Naive thymus-derived CD4-positive, alpha-beta T cell (primary cell): ENCODE results near the gene SPDYE2B. TPM values are rescaled to one million over a fixed set of nuclear protein-coding genes. Genes with fewer than 3 reads are reported as not detected.
"Not testable (repeated sequence)": the region's sequence is repeated elsewhere in the genome, so short reads cannot be mapped to it uniquely, and the experiment has no call there.

ENCODE experiments used
- ATAC-seq: fragments of 150-1000 bp; cut with Tn5 transposase; 2 replicates; pipeline ENCODE4 v1.10.0; 2021; ENCODE audit warnings: mild to moderate bottlenecking, moderate library complexity
- CTCF ChIA-PET: fragments of 350-600 bp; sonication (Branson Sonifier 250); formaldehyde crosslinking; loops from one replicate; lab custom pipeline; 2021; ENCODE audit warnings: antibody characterized with exemption; lab: Charles Lee
- POLR2A ChIA-PET: fragments of 350-600 bp; sonication (Branson Sonifier 250); formaldehyde crosslinking; loops from one replicate; lab custom pipeline; 2021; ENCODE audit warnings: antibody characterized with exemption, inconsistent platforms; lab: Charles Lee
- DNase-seq, 9 donors: peaks; one replicate each; pipeline versions ENCODE4 v3.0.0 to v3.0.0-alpha.2; 2020 to 2022; ENCODE audit warnings: mixed read lengths in 1 of 9
- H3K27ac ChIP-seq: one replicate; pipeline ENCODE4 v1.7.0; 2013; ENCODE audit warnings: mild to moderate bottlenecking, low read depth, low read length, moderate library complexity
- H3K27me3 ChIP-seq, 2 donors: one replicate each; pipeline ENCODE4 v1.7.0; 2013; ENCODE audit warnings: low read length in 2 of 2, mild to moderate bottlenecking in 2 of 2, moderate library complexity in 2 of 2; ENCODE audit not compliant: control insufficient read depth in 2 of 2, insufficient read depth in 2 of 2
- H3K36me3 ChIP-seq, 3 experiments: 1 replicate in 2 of 3; 2 replicates in 1 of 3; pipeline ENCODE4 v1.7.0; 2013; ENCODE audit warnings: low read length in 3 of 3, mild to moderate bottlenecking in 3 of 3, moderate library complexity in 1 of 3; ENCODE audit not compliant: insufficient read depth in 3 of 3, control insufficient read depth in 2 of 3
- H3K4me1 ChIP-seq, 2 donors: one replicate each; pipeline ENCODE4 v1.7.0; 2013; ENCODE audit warnings: low read length in 2 of 2, mild to moderate bottlenecking in 2 of 2, moderate library complexity in 1 of 2; ENCODE audit not compliant: control insufficient read depth in 2 of 2, insufficient read depth in 2 of 2
- H3K4me3 ChIP-seq: 2 replicates; pipeline ENCODE4 v1.7.0; 2013; ENCODE audit warnings: mild to moderate bottlenecking, low read length
- H3K9me3 ChIP-seq, 3 experiments: 1 replicate in 2 of 3; 2 replicates in 1 of 3; pipeline ENCODE4 v1.7.0; 2013; ENCODE audit warnings: low read length in 3 of 3; ENCODE audit not compliant: control insufficient read depth in 2 of 3
- H3K27ac Mint-ChIP-seq, 9 donors: one replicate each; pipeline ENCODE4 v1.8.0; 2020 to 2022; ENCODE audit warnings: mixed read lengths in 9 of 9, mild to moderate bottlenecking in 8 of 9, moderate library complexity in 5 of 9, inconsistent platforms in 2 of 9
- H3K27me3 Mint-ChIP-seq, 5 donors: one replicate each; pipeline ENCODE4 v1.8.0; 2021 to 2022; ENCODE audit warnings: mixed read lengths in 5 of 5, mild to moderate bottlenecking in 1 of 5
- H3K36me3 Mint-ChIP-seq, 5 donors: one replicate each; pipeline ENCODE4 v1.8.0; 2020 to 2022; ENCODE audit warnings: mixed read lengths in 5 of 5, mild to moderate bottlenecking in 3 of 5, inconsistent platforms in 1 of 5
- H3K4me1 Mint-ChIP-seq, 7 donors: one replicate each; pipeline ENCODE4 v1.8.0; 2020 to 2022; ENCODE audit warnings: mixed read lengths in 7 of 7, mild to moderate bottlenecking in 3 of 7, inconsistent platforms in 1 of 7
- H3K4me3 Mint-ChIP-seq, 10 donors: one replicate each; pipeline ENCODE4 v1.8.0; 2020 to 2022; ENCODE audit warnings: mild to moderate bottlenecking in 10 of 10, mixed read lengths in 10 of 10, moderate library complexity in 6 of 10, inconsistent platforms in 2 of 10
- H3K9me3 Mint-ChIP-seq, 11 donors: one replicate each; pipeline ENCODE4 v1.8.0; 2020 to 2022; ENCODE audit warnings: mixed read lengths in 11 of 11, mild to moderate bottlenecking in 4 of 11, inconsistent platforms in 1 of 11, moderate library complexity in 1 of 11
- intact Hi-C, 2 donors: fragments of 100-400 bp; cut with micrococcal nuclease; formaldehyde crosslinking; loops; one replicate each; pipeline ENCODE4 v1.15.1; 2023
- polyA plus RNA-seq, 2 donors: library from polyadenylated mRNA; unstranded; fragments of 300-500 nt; fragmentation: Illumina TruSeq; gene quantifications; one replicate each; pipeline ENCODE4 v1.2.3, GENCODE V29; 2021
- total RNA-seq, 6 experiments: library from RNA in 5 of 6; stranded (reverse) in 5 of 6; gene quantifications; 1 replicate in 5 of 6; 2 replicates in 1 of 6; pipeline ENCODE4 v1.2.3 and lab custom pipeline; 2021 to 2026

SPDYE2B gene, protein sequence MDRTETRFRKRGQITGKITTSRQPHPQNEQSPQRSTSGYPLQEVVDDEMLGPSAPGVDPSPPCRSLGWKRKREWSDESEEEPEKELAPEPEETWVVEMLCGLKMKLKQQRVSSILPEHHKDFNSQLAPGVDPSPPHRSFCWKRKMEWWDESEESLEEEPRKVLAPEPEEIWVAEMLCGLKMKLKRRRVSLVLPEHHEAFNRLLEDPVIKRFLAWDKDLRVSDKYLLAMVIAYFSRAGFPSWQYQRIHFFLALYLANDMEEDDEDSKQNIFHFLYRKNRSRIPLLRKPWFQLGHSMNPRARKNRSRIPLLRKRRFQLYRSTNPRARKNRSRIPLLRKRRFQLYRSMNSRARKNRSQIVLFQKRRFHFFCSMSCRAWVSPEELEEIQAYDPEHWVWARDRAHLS
- not detected for total RNA-seq
- not detected for polyA plus RNA-seq
- not detected for total RNA-seq (lab: John Stamatoyannopoulos, UW)

DNA sequence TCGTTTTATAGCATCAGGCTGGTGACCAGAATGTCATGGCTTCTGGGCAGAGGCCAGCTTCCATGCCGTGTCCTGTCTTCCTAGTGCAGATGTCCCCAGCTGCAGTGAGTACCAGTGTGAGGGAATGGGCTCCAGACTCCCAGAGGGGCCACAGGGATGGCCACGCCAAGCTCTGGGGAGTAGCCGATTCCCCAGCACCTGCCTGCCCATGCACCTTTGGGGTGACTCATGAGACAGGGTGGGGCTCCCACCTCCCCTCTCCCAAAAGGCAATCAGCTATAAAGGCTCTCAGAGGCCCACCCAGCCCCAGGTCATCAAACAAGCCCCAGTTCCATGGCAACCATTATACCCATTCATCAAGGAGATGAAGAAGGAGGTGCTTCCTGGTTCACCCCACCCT lies at the start of gene SPDYE2B:
Gene SPDYE2B, plus strand, starts transcription at position 396 of the 400 bp plus-strand sequence. CDS start 2,030 bp downstream, outside the sequence.
- H3K27me3 Mint-ChIP-seq, H3K9me3 Mint-ChIP-seq, H3K36me3 Mint-ChIP-seq, H3K4me3 Mint-ChIP-seq, H3K27me3 ChIP-seq, DNase-seq, CTCF ChIA-PET, H3K36me3 ChIP-seq, intact Hi-C loops, H3K4me1 ChIP-seq, H3K9me3 ChIP-seq, H3K4me1 Mint-ChIP-seq, H3K4me3 ChIP-seq, POLR2A ChIA-PET, H3K27ac ChIP-seq, ATAC-seq: not testable (repeated sequence)
- H3K27ac Mint-ChIP-seq = peak within 1 kb of the TSS in 1 of 9 donors; percentile 17

DNA sequence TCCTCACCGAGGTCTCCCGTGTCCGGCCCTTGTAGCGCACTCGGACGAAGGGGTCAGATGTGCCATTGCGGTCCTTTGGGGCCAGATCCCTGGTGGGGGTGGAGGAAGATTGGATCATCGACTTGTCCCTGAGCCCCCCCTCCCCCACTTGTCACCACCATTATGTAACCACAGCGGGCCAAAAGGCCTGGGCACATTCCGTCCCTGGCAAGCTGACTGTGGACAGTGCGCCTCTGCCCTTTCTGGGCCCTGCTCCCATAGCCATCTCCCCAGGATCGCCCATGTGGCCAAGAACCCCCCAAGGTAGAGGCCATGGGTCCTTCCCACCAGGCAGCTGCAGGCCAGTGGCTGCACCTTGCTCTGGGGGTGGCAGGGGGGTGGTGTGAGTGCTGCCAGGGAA lies 47.8 kb upstream of the SPDYE2B start:
- H3K27ac ChIP-seq, H3K27me3 ChIP-seq, H3K9me3 ChIP-seq, intact Hi-C loops, H3K4me1 ChIP-seq, H3K36me3 ChIP-seq, CTCF ChIA-PET, DNase-seq, POLR2A ChIA-PET, H3K36me3 Mint-ChIP-seq, H3K4me1 Mint-ChIP-seq, H3K9me3 Mint-ChIP-seq, H3K27ac Mint-ChIP-seq, H3K27me3 Mint-ChIP-seq, H3K4me3 ChIP-seq, H3K4me3 Mint-ChIP-seq: not testable (repeated sequence)
- peak; percentile 4 for ATAC-seq

DNA sequence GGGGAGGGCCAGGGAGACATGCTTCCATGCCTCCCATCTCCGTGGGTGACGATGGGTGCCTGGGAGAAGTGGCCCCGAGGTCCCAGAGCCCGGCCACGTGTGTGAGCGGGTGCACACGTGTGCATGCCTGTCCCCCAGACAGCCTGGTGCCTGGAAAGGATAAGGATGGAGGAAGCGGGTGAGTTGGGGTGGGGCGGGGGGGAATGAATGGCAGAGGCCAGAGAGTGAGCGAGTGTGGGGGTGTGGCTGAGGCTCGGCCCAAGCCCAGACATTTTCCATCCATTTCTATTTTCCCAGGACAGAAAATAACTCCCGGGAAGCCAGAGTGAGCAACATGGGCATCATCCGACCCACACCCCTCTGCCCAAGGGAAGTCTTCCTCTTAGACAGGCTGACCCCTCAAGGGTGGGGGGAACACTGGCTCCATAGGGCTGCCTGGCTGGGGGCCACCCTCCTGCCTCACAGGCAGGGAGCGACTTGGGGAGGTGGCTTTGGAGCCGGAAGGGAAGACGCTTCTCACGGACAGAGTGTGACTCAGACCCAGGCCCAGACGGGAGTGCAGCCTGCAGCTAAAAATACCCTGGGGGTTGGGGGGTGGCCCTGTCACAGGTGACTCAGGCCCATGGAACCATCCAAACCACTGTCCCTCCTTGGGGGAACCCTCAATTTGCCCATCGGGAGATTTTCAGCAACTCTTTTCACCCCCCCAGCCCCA lies 45.5 kb upstream of the SPDYE2B start:
- intact Hi-C loops, H3K36me3 Mint-ChIP-seq: not testable (repeated sequence)

DNA sequence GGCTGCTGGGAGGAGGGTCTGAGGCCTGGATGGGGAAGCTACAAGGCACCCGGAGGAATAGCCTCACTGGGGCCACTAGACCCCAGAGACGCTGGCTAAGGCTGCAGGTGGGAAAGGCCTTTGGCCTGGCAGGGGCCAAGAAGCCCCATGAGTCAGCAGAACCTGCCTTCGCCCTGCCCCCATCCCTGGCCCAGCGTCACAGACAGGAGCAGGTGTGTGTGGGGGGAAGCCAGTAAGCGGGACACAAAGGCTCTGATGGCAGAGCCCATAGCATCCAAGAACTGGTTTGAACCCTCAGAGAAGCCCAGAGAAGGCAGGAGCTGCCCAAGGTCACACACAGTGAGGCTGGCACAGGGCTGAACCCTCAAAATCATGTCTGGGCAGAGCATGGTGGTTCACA lies 43.3 kb upstream of the SPDYE2B start:
- CTCF ChIA-PET, DNase-seq, H3K9me3 Mint-ChIP-seq, H3K4me3 Mint-ChIP-seq, H3K4me1 ChIP-seq, H3K27me3 ChIP-seq, POLR2A ChIA-PET, H3K36me3 ChIP-seq, H3K9me3 ChIP-seq, ATAC-seq, H3K27ac Mint-ChIP-seq, H3K36me3 Mint-ChIP-seq, H3K27me3 Mint-ChIP-seq, H3K27ac ChIP-seq, H3K4me1 Mint-ChIP-seq, intact Hi-C loops, H3K4me3 ChIP-seq: not testable (repeated sequence)

More for the DNA sequence above, 45.5 kb upstream of the SPDYE2B start:
- H3K27me3 ChIP-seq, H3K27me3 Mint-ChIP-seq, CTCF ChIA-PET, POLR2A ChIA-PET, H3K4me3 Mint-ChIP-seq, H3K36me3 ChIP-seq, H3K27ac ChIP-seq, H3K4me1 Mint-ChIP-seq, H3K27ac Mint-ChIP-seq, H3K9me3 ChIP-seq, H3K4me1 ChIP-seq, H3K9me3 Mint-ChIP-seq, DNase-seq, H3K4me3 ChIP-seq: not testable (repeated sequence)
- peak; percentile 10 for ATAC-seq

DNA sequence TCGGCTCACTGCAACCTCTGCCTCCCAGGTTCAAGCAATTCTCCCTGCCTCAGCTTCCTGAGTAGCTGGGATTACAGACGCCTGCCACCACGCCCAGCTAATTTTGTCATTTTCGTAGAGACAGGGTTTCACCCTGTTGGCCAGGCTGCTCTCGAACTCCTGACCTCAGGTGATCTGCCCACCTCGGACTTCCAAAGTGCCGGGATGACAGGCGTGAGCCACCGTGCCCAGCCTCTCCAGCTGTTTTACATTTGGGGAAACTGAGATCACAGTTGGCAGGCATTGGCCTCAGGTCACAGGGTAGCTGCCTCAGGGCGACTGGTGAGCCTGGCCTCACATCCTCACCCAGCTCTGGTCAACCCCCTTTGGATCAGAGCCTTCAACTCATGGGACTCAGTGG lies 40.4 kb upstream of the SPDYE2B start:
- H3K27me3 ChIP-seq, intact Hi-C loops, DNase-seq, H3K4me3 ChIP-seq, H3K36me3 Mint-ChIP-seq, H3K27ac Mint-ChIP-seq, H3K36me3 ChIP-seq, H3K4me1 Mint-ChIP-seq, CTCF ChIA-PET, H3K9me3 Mint-ChIP-seq, H3K4me3 Mint-ChIP-seq, ATAC-seq, POLR2A ChIA-PET, H3K27me3 Mint-ChIP-seq, H3K4me1 ChIP-seq, H3K9me3 ChIP-seq, H3K27ac ChIP-seq: not testable (repeated sequence)

DNA sequence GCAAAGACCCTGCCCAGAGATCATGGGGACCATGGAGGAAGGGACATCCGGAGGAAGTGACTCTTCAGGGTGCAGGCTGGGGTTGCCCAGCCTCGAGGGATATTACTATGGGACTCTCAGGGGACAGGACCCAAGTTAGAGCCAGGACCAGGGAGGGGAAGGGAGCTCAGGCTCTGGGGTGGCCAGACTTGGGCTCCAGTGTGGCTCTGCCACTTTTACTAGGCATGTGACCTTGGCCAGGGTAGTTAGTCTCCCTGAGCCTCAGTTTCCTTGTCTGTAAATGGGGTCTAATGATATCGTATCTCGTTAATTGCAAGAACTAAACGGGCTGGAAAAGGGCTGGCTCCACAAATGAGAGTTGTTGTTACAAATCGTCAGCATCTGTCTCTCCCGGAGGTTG lies 39.7 kb upstream of the SPDYE2B start:
- H3K9me3 ChIP-seq, H3K4me1 Mint-ChIP-seq, H3K27me3 ChIP-seq, H3K4me3 Mint-ChIP-seq, ATAC-seq, H3K4me1 ChIP-seq, POLR2A ChIA-PET, DNase-seq, intact Hi-C loops, H3K36me3 ChIP-seq, H3K4me3 ChIP-seq, H3K36me3 Mint-ChIP-seq, H3K27ac ChIP-seq, H3K27me3 Mint-ChIP-seq, H3K27ac Mint-ChIP-seq, CTCF ChIA-PET, H3K9me3 Mint-ChIP-seq: not testable (repeated sequence)
